Cardiac septum (tissue), 1 donor: ENCODE results near the gene SLC19A1. TPM values are rescaled to one million over a fixed set of nuclear protein-coding genes. Genes with fewer than 3 reads are reported as not detected.

Experiments used
- DNase-seq: peaks from one replicate; pipeline ENCODE4 v3.0.0-alpha.2; 2020; ENCODE audit warnings: low spot score
- intact Hi-C: fragments of 100-400 bp; cut with DNase I; formaldehyde crosslinking; loops from one replicate; pipeline ENCODE4 v1.14.0; 2022
- total RNA-seq: library from RNA; stranded (reverse); fragmentation: NEBNext Ultra II Directional; extraction: Animal tissue kit (Norgen Biotek cat#: 25700); gene quantifications from one replicate; pipeline ENCODE4 v1.2.1, GENCODE V29; 2021
- donor health status: DM: no; HTN: no; CAD: no.

The SLC19A1 gene
- total RNA-seq, 1 donor from 2014 or later = 2.7 TPM

- intact Hi-C loops = no loop called here
Measured at GRCh38 chr21:45548711-45549491, 6.7 kb upstream of the SLC19A1 start.

GRCh38 chr21:45547545-45547900, 5.3 kb upstream of the SLC19A1 start:
- intact Hi-C loops = no loop called here
- DNase-seq = peak; percentile 26

More at GRCh38 chr21:45548711-45549491, 6.7 kb upstream of the SLC19A1 start:
- peak; percentile 22 for DNase-seq

GRCh38 chr21:45546636-45547544, 4.7 kb upstream of the SLC19A1 start:
- peak; percentile 66 for DNase-seq
- intact Hi-C loops = no loop called here

- intact Hi-C loops = no loop called here
- DNase-seq = peak; percentile 62
Measured at GRCh38 chr21:45545691-45546531, 3.7 kb upstream of the SLC19A1 start.

GRCh38 chr21:45545236-45545570, 3.0 kb upstream of the SLC19A1 start:
- intact Hi-C loops = no loop called here
- DNase-seq = peak; percentile 47

- DNase-seq = peak; percentile 60
- intact Hi-C loops = loop anchor here (5.0 kb wide), 1 partner anchor 67 kb away; no protein-coding TSS in a partner anchor
Measured at GRCh38 chr21:45544449-45545235, 2.4 kb upstream of the SLC19A1 start.

GRCh38 chr21:45543710-45544448, 1.6 kb upstream of the SLC19A1 start:
- DNase-seq = peak; percentile 76
- intact Hi-C loops = loop anchor here (5.0 kb wide), 1 partner anchor 67 kb away; no protein-coding TSS in a partner anchor

- DNase-seq = peak; percentile 46
- intact Hi-C loops = loop anchor here (5.0 kb wide), 1 partner anchor 66 kb away; no protein-coding TSS in a partner anchor
Measured at GRCh38 chr21:45543371-45543709, 1.1 kb upstream of the SLC19A1 start.

GRCh38 chr21:45542667-45543370, 579 bp upstream of the SLC19A1 start:
- DNase-seq = peak; percentile 78
- intact Hi-C loops = loop anchor here (5.0 kb wide), 1 partner anchor 66 kb away; no protein-coding TSS in a partner anchor

GRCh38 chr21:45541221-45542039, 810 bp downstream of the SLC19A1 start:
- intact Hi-C loops = loop anchor here (5.0 kb wide), 1 partner anchor 64 kb away; no protein-coding TSS in a partner anchor
- peak; percentile 95 for DNase-seq

- intact Hi-C loops = loop anchor here (5.0 kb wide), 1 partner anchor 63 kb away; no protein-coding TSS in a partner anchor
- peak; percentile 74 for DNase-seq
Measured at GRCh38 chr21:45540601-45540970, 1.7 kb downstream of the SLC19A1 start.

- peak; percentile 65 for DNase-seq
- intact Hi-C loops = loop anchor here (5.0 kb wide), 1 partner anchor 63 kb away; no protein-coding TSS in a partner anchor
Measured at GRCh38 chr21:45539796-45540600, 2.2 kb downstream of the SLC19A1 start.

GRCh38 chr21:45539046-45539795, 3.0 kb downstream of the SLC19A1 start:
- intact Hi-C loops = no loop called here
- DNase-seq = peak; percentile 63

- DNase-seq = peak; percentile 49
- intact Hi-C loops = no loop called here
Measured at GRCh38 chr21:45538381-45539045, 3.7 kb downstream of the SLC19A1 start.
